TTC549 (cell line): ENCODE data around the gene ZFP36L1.

Source experiments
- FAIRE-seq: peaks from 2 replicates; lab custom pipeline; 2012; peaks lifted over from hg19 to GRCh38; lab: Jason Lieb, UNC

ZFP36L1 gene

GRCh38 chr14:68792979-68793733 lies at the start of gene ZFP36L1:
Gene ZFP36L1 (minus strand): TSS chr14:68793067. CDS start chr14:68792938, 129 bp downstream.
- no peak for FAIRE-seq

- FAIRE-seq, result no peak
These were observed 49.4 kb upstream of the ZFP36L1 start for GRCh38 chr14:68842298-68842697.

GRCh38 chr14:68841016-68841809 lies 48.3 kb upstream of the ZFP36L1 start:
- no peak for FAIRE-seq

- no peak for FAIRE-seq
These were observed 47.6 kb upstream of the ZFP36L1 start for GRCh38 chr14:68840454-68840853.

- FAIRE-seq, result no peak
These were observed 43.2 kb upstream of the ZFP36L1 start for GRCh38 chr14:68836082-68836481.

- no peak for FAIRE-seq
These were observed 41.9 kb upstream of the ZFP36L1 start for GRCh38 chr14:68834816-68835215.

GRCh38 chr14:68828698-68829097 lies 35.8 kb upstream of the ZFP36L1 start:
- no peak for FAIRE-seq

GRCh38 chr14:68825729-68826128 lies 32.9 kb upstream of the ZFP36L1 start:
- FAIRE-seq, result no peak

GRCh38 chr14:68824517-68825347 lies 31.9 kb upstream of the ZFP36L1 start:
- no peak for FAIRE-seq

- no peak for FAIRE-seq
These were observed 31.3 kb upstream of the ZFP36L1 start for GRCh38 chr14:68824207-68824516.

GRCh38 chr14:68823434-68824206 lies 30.8 kb upstream of the ZFP36L1 start:
- FAIRE-seq, result no peak

GRCh38 chr14:68822926-68823325 lies 30.1 kb upstream of the ZFP36L1 start:
- FAIRE-seq, result no peak

- FAIRE-seq, result no peak
These were observed 29.3 kb upstream of the ZFP36L1 start for GRCh38 chr14:68822132-68822651.

- FAIRE-seq, result no peak
These were observed 28.3 kb upstream of the ZFP36L1 start for GRCh38 chr14:68820999-68821683.

- FAIRE-seq, result no peak
These were observed 27.7 kb upstream of the ZFP36L1 start for GRCh38 chr14:68820536-68820935.

GRCh38 chr14:68820119-68820518 lies 27.3 kb upstream of the ZFP36L1 start:
- FAIRE-seq, result no peak

GRCh38 chr14:68819260-68819691 lies 26.4 kb upstream of the ZFP36L1 start:
- no peak for FAIRE-seq

- no peak for FAIRE-seq
These were observed 24.8 kb upstream of the ZFP36L1 start for GRCh38 chr14:68817506-68818212.

- no peak for FAIRE-seq
These were observed 24.1 kb upstream of the ZFP36L1 start for GRCh38 chr14:68816943-68817430.
